GM18502 (cell line): ENCODE data around the gene BRINP2.

Experiments used
- ATAC-seq: cut with Tn5 transposase; IDR thresholded peaks from one replicate; pipeline ENCODE4 v1.9.1; 2021; ENCODE audit warnings: mild to moderate bottlenecking; ENCODE audit not compliant: unreplicated experiment, poor library complexity

The BRINP2 gene

GRCh38 chr1:177211231-177211630 lies 40.5 kb downstream of the BRINP2 start:
- ATAC-seq = no peak

DNA sequence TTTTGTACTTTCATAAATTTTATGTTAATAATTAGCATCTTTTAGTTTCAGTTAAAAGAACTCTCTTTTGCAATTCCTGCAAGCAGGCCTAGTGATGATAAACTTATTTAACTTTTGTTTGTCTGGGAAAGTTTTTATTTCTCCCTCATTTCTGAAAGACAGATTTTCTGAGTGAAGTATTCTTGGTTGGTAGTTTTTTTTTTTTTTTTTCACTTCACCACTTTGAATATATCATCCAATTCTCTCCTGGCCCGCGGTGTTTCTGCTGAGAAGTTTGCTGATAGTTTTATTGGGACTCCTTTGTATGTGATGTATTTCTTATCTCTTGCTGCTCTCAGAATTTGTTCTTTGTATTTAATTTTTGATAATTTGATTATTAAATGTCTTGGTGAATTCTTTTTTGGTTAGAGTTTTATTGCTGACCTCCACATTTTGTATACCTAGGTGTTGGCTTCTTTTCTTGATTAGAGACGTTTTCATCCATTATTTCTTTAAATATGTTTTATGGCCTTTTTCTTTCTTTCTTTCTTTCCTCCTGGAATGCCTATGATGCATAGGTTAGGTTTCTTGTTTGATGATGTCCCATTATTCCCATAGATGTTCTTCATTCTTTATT lies 45.9 kb downstream of the BRINP2 start:
- no peak for ATAC-seq

GRCh38 chr1:177219554-177220458 lies 49.0 kb downstream of the BRINP2 start:
- ATAC-seq = no peak

DNA sequence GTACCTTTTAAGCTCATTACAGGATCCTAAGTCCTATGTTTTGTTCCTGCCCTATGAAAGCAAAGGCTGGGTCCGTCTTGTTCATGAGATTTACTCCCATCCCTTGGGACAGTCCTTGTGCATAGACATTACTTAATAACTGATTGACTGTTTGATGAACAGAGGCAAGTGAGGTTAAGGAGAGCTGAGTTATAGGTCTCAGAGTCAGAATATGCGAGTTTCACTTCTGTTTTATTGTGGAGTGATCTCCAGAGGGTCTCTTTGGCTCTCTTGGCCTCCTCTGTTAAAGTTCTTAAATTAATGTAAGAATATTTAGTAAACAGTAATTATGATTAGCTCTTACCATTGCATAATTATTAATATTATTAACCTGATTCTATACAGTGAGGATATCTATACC lies 52.6 kb downstream of the BRINP2 start:
- no peak for ATAC-seq

- no peak for ATAC-seq
Observed at GRCh38 chr1:177227978-177228692, 57.4 kb downstream of the BRINP2 start.

DNA sequence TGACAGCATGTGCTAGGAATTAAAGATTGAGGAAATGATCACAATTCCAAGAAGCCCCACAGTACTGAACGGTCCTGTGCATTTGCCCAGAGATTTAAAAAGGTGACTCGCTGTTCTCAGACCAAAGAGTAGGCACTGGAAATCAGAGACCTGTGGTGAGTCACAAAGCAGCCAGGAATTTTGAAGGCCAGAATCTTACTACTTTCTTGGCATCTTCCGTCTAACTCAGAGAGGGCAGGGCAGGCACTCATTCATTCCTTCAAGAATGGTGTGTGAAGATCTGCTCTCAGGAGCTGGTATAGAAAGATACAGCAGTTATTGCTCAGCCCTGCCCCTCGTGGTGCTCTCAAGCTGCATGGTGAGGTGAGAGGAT lies 57.9 kb downstream of the BRINP2 start:
- ATAC-seq = no peak

DNA sequence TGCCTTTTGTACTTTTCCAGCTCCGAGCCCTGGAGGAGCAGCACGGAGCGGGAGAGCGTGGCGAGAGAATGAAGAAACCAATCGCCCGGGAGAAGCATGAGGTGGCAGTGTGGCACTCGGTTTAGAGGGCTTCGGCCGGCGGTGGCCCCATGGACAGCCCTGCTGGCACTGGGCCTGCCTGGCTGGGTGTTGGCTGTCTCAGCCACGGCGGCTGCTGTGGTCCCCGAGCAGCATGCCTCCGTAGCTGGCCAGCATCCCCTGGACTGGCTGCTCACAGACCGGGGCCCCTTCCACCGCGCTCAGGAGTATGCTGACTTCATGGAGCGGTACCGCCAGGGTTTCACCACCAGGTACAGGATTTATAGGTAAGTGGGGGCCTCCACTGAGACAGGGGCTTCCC lies 59.0 kb downstream of the BRINP2 start:
- ATAC-seq = no peak

DNA sequence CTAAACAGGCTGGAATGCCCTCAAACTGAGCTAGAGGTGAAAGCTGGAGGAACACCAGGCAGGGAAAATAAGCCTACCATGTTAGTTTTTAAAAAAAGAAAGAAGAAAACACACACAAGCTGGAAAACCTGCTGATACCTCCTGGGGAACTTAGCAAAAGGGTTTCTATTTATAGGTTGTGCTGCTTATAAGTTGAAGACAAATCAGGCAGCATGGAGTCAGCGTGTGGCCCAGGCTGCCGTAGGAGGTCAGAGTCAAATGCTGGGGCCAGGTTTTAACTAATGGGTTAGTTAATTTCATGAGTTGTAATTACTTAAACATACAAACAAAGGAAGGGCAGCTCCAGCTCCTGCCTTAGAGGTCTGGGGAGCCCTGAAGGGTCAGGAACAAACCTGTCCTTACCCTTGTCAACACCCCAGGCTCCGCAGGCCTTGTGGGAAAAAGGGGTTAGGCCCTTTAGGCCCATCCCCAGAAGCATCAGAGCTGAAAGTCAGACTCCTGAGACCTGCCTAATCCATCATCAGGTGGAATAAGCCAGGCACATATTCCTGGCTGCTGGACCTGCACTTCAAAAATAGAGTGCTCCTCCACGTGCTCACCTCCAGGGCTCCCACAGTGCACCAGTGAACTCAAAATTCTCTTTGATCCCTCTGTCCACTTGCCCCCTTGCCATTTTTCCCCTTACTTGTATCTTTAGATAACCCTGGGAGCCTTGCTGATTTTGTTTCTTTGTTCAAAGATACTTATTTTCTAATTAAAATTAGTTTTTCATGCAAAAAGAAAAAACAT lies 59.7 kb downstream of the BRINP2 start:
- ATAC-seq = no peak

DNA sequence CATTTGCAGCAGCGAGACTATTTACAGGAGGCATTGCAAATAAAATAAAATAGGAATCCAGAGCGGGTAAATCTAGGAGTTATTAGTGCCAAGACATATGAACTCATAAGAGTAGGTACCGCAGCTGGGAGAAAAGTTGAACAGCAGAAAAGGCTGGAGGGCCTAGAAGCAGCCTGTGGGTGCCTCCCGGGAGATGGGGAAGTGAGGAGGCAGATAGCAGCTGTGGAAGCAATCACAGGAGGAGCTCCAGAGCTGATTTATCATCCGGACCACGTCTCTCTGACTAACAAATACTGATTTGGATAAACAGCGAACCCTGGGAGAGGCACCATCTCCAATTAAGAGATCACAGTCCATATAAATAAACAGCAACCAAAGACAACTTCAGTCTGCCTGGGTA lies 64.6 kb downstream of the BRINP2 start:
- no peak for ATAC-seq

DNA sequence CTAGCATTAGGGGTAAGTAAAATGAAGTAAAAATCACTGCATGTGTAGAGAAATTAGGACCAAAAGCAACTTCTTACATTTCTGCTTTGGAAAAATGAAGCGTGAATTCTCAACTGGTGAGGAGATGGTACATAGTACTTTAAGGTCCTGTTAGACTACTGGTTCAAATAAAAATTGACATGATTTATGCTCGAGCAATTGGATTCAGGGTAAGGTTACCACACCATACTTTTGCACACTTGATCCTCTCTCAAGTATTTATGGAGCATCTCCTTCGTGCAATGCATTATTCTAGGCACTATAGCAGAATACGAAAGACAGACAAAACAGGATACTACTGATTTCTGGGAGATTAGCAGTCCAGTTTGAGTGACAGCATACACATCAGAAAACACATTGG lies 66.2 kb downstream of the BRINP2 start:
- ATAC-seq = no peak

GRCh38 chr1:177238967-177239366 lies 68.2 kb downstream of the BRINP2 start:
- ATAC-seq = no peak

- no peak for ATAC-seq
Observed at GRCh38 chr1:177239792-177240191, 69.0 kb downstream of the BRINP2 start.

GRCh38 chr1:177243773-177244172 lies 73.0 kb downstream of the BRINP2 start:
- ATAC-seq = no peak

- ATAC-seq = no peak
Observed at GRCh38 chr1:177246710-177247580, 76.2 kb downstream of the BRINP2 start.

- ATAC-seq = no peak
Observed at GRCh38 chr1:177247623-177248176, 76.9 kb downstream of the BRINP2 start.

- no peak for ATAC-seq
Observed at GRCh38 chr1:177248258-177248657, 77.5 kb downstream of the BRINP2 start.

DNA sequence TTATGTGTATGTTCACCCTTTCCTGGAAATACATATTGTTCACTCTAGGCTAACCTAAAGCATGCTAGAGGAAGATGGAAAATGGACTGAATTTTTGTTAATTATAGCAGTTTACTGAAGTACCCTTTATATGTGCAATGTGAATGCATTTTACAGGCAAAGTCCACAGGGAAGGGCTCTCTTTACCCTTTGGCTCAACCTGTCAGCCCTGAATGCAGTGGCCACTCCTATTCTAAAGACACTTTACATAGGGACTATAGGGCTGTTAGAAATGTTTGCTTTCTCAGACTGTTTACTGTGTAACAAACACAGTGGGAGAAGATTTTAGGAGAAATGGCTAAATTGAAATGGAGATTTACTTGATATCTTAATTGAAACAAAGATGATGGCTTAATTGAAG lies 78.5 kb downstream of the BRINP2 start:
- no peak for ATAC-seq

- no peak for ATAC-seq
Observed at GRCh38 chr1:177252877-177253276, 82.1 kb downstream of the BRINP2 start.

DNA sequence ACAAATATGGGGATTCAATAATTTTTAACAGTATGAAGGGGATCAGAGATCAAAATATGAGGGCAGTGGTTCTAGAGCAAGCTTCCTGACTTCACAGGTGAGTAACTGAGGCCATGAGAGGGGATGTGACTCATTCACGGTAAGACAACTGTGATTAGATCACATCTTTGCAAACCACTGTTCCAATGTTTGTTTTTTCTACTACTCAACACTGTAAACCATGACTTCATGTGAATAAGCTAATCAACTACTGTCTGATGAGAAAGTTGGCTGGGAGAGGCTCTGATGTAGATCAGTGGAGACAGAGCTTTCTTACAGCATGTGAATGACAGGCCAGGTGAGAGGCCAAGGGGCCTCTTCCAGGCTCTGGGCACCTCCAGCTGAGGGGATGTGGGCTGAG lies 84.7 kb downstream of the BRINP2 start:
- ATAC-seq = no peak
